BLaER1 treated with 17β-estradiol and CSF1 and Interleukin-3, amounts not matched to agents 10 nM and 100 nM (cell line): Measurements from ENCODE around the gene CAP1.

Experiments
- H3K27ac ChIP-seq, 11 experiments: shearing (Covaris generic); formaldehyde crosslinking; 2 replicates each; pipeline ENCODE4 v1.8.1; 2022
- H3K27me3 ChIP-seq, 11 experiments: shearing (Covaris generic); formaldehyde crosslinking; 2 replicates each; pipeline ENCODE4 v1.8.1; 2022
- H3K36me3 ChIP-seq, 11 experiments: shearing (Covaris generic); formaldehyde crosslinking; 2 replicates each; pipeline ENCODE4 v1.8.1; 2022
- H3K4me1 ChIP-seq, 10 experiments: shearing (Covaris generic); formaldehyde crosslinking; 2 replicates each; pipeline ENCODE4 v1.8.1; 2022
- H3K4me2 ChIP-seq, 11 experiments: shearing (Covaris generic); formaldehyde crosslinking; 2 replicates each; pipeline ENCODE4 v1.8.1; 2022
- H3K4me3 ChIP-seq, 10 experiments: shearing (Covaris generic); formaldehyde crosslinking; 2 replicates each; pipeline ENCODE4 v1.8.1; 2022
- H3K9ac ChIP-seq, 11 experiments: shearing (Covaris generic); formaldehyde crosslinking; 2 replicates each; pipeline ENCODE4 v1.8.1; 2022
- H3K9me3 ChIP-seq, 11 experiments: shearing (Covaris generic); formaldehyde crosslinking; replicated peaks in 1 of 11; 2 replicates each; pipeline ENCODE4 v1.8.1; 2022
- H4K20me1 ChIP-seq, 11 experiments: shearing (Covaris generic); formaldehyde crosslinking; 2 replicates each; pipeline ENCODE4 v1.8.1; 2022
- Cebpa-rat ChIP-seq, 11 experiments: shearing (Covaris generic); IDR thresholded peaks; 2 replicates each; pipeline ENCODE4 v1.8.1; 2022

CAP1 gene

GRCh38 chr1:40011198-40011597 lies 29.3 kb upstream of the CAP1 start:
- H3K9me3 ChIP-seq = peaks cover 2 to 22% (median 11%) of the 10 kb centered on the region in 11 experiments; a peak in 20 of 22 replicates
- H3K9ac ChIP-seq = no peak overlapping the region
- no peak for TF ChIP-seq Cebpa-rat (IDR thresholded peaks at IDR 0.05)
- no peak overlapping the region for H3K4me2 ChIP-seq
- H3K4me1 ChIP-seq = peaks cover 0 to 13% (median 3%) of the 10 kb centered on the region in 10 experiments; a peak in 6 of 20 replicates
- no peaks in the 10 kb centered on the region for H3K27me3 ChIP-seq
- H4K20me1 ChIP-seq = no peaks in the 10 kb centered on the region
- no peak overlapping the region for H3K4me3 ChIP-seq
- H3K27ac ChIP-seq = no peak overlapping the region
- no peaks in the 10 kb centered on the region for H3K36me3 ChIP-seq

- Histone ChIP-seq H3K4me2 (peak overlapping the region in 3 of 11 experiments; percentile 8 to 27 (median 9); a peak in 2 of 22 replicates), H3K27me3 (no peaks in the 10 kb centered on the region), H3K27ac (peak overlapping the region in 1 of 11 experiments; percentile 22; a peak in 1 of 22 replicates), H3K9ac (no peak overlapping the region), H3K4me1 (peaks cover 0 to 13% (median 3%) of the 10 kb centered on the region in 10 experiments; a peak in 6 of 20 replicates), H3K4me3 (no peak overlapping the region), H4K20me1 (no peaks in the 10 kb centered on the region), H3K36me3 (no peaks in the 10 kb centered on the region), H3K9me3 (peaks cover 0 to 21% (median 7%) of the 10 kb centered on the region in 11 experiments; a peak in 11 of 22 replicates)
- no peak for TF ChIP-seq Cebpa-rat (IDR thresholded peaks at IDR 0.05)
These were observed 26.2 kb upstream of the CAP1 start for GRCh38 chr1:40014253-40014706.

- no peak overlapping the region for H3K9ac ChIP-seq
- H3K9me3 ChIP-seq = peaks cover 0 to 14% (median 7%) of the 10 kb centered on the region in 11 experiments; a peak in 11 of 22 replicates
- TF ChIP-seq Cebpa-rat (IDR thresholded peaks at IDR 0.05) = no peak
- no peaks in the 10 kb centered on the region for H4K20me1 ChIP-seq
- no peak overlapping the region for H3K4me3 ChIP-seq
- peaks cover 0 to 13% (median 3%) of the 10 kb centered on the region in 10 experiments; a peak in 6 of 20 replicates for H3K4me1 ChIP-seq
- H3K27me3 ChIP-seq = no peaks in the 10 kb centered on the region
- H3K4me2 ChIP-seq = peak overlapping the region in 2 of 11 experiments; percentile 8 to 27; a peak in 2 of 22 replicates
- no peaks in the 10 kb centered on the region for H3K36me3 ChIP-seq
- peak overlapping the region in 1 of 11 experiments; percentile 22; a peak in 1 of 22 replicates for H3K27ac ChIP-seq
These were observed 25.5 kb upstream of the CAP1 start for GRCh38 chr1:40014812-40015594.

- H3K4me3 ChIP-seq = no peak overlapping the region
- H3K27ac ChIP-seq = no peak overlapping the region
- peaks cover 0 to 13% (median 3%) of the 10 kb centered on the region in 10 experiments; a peak in 6 of 20 replicates for H3K4me1 ChIP-seq
- no peak overlapping the region for H3K9ac ChIP-seq
- H3K9me3 ChIP-seq = peaks cover 5 to 7% (median 6%) of the 10 kb centered on the region in 11 experiments
- no peaks in the 10 kb centered on the region for H3K27me3 ChIP-seq
- no peak overlapping the region for H3K4me2 ChIP-seq
- no peaks in the 10 kb centered on the region for H3K36me3 ChIP-seq
- no peak for TF ChIP-seq Cebpa-rat (IDR thresholded peaks at IDR 0.05)
- H4K20me1 ChIP-seq = no peaks in the 10 kb centered on the region
These were observed 22.5 kb upstream of the CAP1 start for GRCh38 chr1:40017951-40018575.

GRCh38 chr1:40020447-40021085 lies 20.0 kb upstream of the CAP1 start:
- H3K4me3 ChIP-seq = no peak overlapping the region
- TF ChIP-seq Cebpa-rat (IDR thresholded peaks at IDR 0.05) = no peak
- H3K9ac ChIP-seq = no peak overlapping the region
- H4K20me1 ChIP-seq = no peaks in the 10 kb centered on the region
- H3K9me3 ChIP-seq = peaks cover 12 to 19% (median 15%) of the 10 kb centered on the region in 11 experiments
- H3K4me2 ChIP-seq = no peak overlapping the region
- H3K4me1 ChIP-seq = no peaks in the 10 kb centered on the region
- H3K27ac ChIP-seq = no peak overlapping the region
- no peaks in the 10 kb centered on the region for H3K27me3 ChIP-seq
- H3K36me3 ChIP-seq = no peaks in the 10 kb centered on the region

GRCh38 chr1:40023379-40023944 lies 17.1 kb upstream of the CAP1 start:
- Histone ChIP-seq H3K4me1 (0 out of 20 replicates have a peak, but pooled peaks cover 0 to 7% (median 0%) of the 10 kb centered on the region in 10 experiments), H4K20me1 (no peaks in the 10 kb centered on the region), H3K4me3 (no peak overlapping the region)

GRCh38 chr1:40024671-40025070 lies 15.9 kb upstream of the CAP1 start:
- H3K4me3 ChIP-seq = no peak overlapping the region
- no peaks in the 10 kb centered on the region for H3K36me3 ChIP-seq
- no peak overlapping the region for H3K9ac ChIP-seq
- H3K4me2 ChIP-seq = no peak overlapping the region
- TF ChIP-seq Cebpa-rat (IDR thresholded peaks at IDR 0.05) = no peak
- H3K9me3 ChIP-seq = peaks cover 13 to 25% (median 19%) of the 10 kb centered on the region in 11 experiments
- no peaks in the 10 kb centered on the region for H4K20me1 ChIP-seq
- H3K27me3 ChIP-seq = no peaks in the 10 kb centered on the region
- H3K4me1 ChIP-seq = 0 out of 20 replicates have a peak, but pooled peaks cover 0 to 7% (median 0%) of the 10 kb centered on the region in 10 experiments
- no peak overlapping the region for H3K27ac ChIP-seq

More at GRCh38 chr1:40023379-40023944, 17.1 kb upstream of the CAP1 start:
- Histone ChIP-seq H3K9ac (no peak overlapping the region), H3K27me3 (no peaks in the 10 kb centered on the region), H3K36me3 (no peaks in the 10 kb centered on the region), H3K4me2 (no peak overlapping the region), H3K9me3 (peaks cover 13 to 25% (median 19%) of the 10 kb centered on the region in 11 experiments), H3K27ac (no peak overlapping the region)
- TF ChIP-seq Cebpa-rat (IDR thresholded peaks at IDR 0.05) = no peak

GRCh38 chr1:40027647-40028046 lies 12.9 kb upstream of the CAP1 start:
- Histone ChIP-seq H3K4me1 (peaks cover 0 to 11% (median 0%) of the 10 kb centered on the region in 10 experiments; a peak in 4 of 20 replicates), H3K9ac (no peak overlapping the region), H3K9me3 (peaks cover 12 to 23% (median 16%) of the 10 kb centered on the region in 11 experiments), H3K4me2 (no peak overlapping the region), H3K4me3 (no peak overlapping the region), H3K27ac (no peak overlapping the region), H4K20me1 (no peaks in the 10 kb centered on the region), H3K27me3 (no peaks in the 10 kb centered on the region), H3K36me3 (no peaks in the 10 kb centered on the region)
- TF ChIP-seq Cebpa-rat (IDR thresholded peaks at IDR 0.05) = no peak
